IPS-11a (cell line): ENCODE data around the gene PLOD2.

Source experiments
- H3K4me3 ChIP-seq: one replicate; pipeline ENCODE4 v1.5.1; 2013; ENCODE audit warnings: low read depth, low read length, control low read depth

The PLOD2 gene

GRCh38 chr3:146052056-146052790 lies 108.8 kb downstream of the PLOD2 start:
- H3K4me3 ChIP-seq = no peak overlapping the region

- no peak overlapping the region for H3K4me3 ChIP-seq
Measured at GRCh38 chr3:146050691-146051090, 110.3 kb downstream of the PLOD2 start.

GRCh38 chr3:146047485-146047884 lies 113.5 kb downstream of the PLOD2 start:
- no peak overlapping the region for H3K4me3 ChIP-seq

DNA sequence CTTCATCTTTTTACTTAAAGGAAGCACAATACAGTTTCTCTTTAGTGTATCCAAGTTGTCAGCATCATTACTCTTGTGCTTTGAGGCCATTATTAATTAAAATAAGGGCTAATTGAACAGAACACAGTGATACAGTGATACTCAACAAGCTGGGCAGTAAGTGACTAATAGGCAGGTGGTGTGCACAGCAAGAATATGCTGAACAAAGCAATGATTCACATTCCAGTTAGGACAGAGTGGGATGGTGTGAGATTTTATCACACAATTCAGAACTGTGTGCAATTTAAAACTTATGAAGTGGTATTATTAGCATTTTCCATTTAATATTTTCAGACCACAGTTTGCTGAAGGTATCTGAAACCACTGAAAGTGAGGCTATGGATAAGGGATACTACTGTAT lies 116.9 kb downstream of the PLOD2 start:
- H3K4me3 ChIP-seq = no peak overlapping the region

GRCh38 chr3:146040630-146041029 lies 120.4 kb downstream of the PLOD2 start:
- no peak overlapping the region for H3K4me3 ChIP-seq

GRCh38 chr3:146037697-146038096 lies 123.3 kb downstream of the PLOD2 start:
- no peak overlapping the region for H3K4me3 ChIP-seq

DNA sequence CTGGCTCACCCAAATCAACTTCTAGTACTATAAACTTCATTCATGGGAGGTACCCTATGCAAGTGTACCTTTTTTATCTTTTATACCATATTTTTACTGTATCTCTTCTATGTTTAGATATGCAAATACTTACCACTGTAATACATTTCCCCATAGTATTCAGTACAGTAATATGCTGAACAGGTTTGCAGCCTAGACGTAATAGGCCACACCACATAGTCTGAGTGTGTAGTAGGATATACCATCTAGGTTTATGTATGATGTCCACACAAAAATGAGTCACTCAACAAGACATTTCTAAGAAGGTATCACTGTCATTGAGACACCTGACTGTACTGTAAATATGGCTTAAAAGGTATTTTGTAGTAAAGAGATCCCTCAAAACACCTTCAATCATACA lies 124.7 kb downstream of the PLOD2 start:
- no peak overlapping the region for H3K4me3 ChIP-seq

DNA sequence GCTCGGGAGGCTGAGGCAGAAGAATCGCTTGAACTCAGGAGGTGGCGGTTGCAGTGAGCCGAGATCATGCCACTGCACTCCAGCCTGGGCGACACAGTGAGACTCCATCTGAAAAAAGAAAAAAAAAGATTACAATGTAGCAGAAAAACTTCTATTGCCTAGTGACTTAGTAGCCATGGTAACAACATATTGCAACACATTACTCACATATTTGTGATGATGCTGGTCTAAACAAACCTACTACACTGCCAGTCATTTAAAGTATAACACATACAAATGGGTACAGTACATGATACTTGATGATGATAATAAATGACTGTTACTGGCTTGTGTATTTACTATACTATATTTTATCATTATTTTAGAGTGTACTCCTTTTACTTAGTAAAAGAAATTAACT lies 125.6 kb downstream of the PLOD2 start:
- no peak overlapping the region for H3K4me3 ChIP-seq

- H3K4me3 ChIP-seq = no peak overlapping the region
Measured at GRCh38 chr3:146033950-146034349, 127.0 kb downstream of the PLOD2 start.

DNA sequence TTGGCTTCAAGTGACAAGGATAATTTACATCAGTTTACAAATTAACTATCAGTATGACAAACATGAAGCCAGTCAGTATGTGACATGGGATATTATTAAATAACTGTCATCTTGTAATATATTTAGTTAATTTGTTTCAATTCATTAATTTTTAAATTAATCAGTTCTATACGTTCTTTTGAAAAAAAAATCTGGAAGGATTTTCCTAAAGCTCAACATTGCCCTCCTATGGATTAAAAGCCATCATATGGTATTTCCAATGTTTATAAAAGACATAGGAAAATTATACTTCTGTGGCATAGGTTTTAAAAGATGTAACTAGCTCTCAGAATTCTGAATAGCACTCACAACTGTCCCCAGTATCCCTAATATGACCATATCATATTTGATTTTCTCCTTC lies 134.4 kb downstream of the PLOD2 start:
- H3K4me3 ChIP-seq = no peak overlapping the region

DNA sequence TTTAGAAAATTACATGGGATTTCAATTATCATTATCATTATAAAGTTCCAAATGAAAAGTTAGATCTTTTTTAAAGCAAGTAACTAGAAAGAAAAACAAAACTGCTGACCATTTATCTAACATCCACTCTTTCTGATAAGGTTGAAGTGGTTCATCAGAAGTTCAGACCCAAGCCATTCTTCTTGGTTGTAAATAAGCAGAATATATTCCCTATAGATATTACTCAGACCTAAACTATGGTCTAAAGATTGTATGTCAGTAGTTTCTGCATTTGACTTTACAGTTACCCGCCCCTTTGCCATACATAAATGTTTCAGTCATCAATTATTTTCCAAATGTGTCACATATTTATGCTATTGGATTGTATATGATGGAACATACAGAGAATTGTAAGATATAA lies 136.7 kb downstream of the PLOD2 start:
- H3K4me3 ChIP-seq = no peak overlapping the region

GRCh38 chr3:146020969-146021368 lies 140.0 kb downstream of the PLOD2 start:
- H3K4me3 ChIP-seq = no peak overlapping the region

- no peak overlapping the region for H3K4me3 ChIP-seq
Measured at GRCh38 chr3:146019508-146019907, 141.5 kb downstream of the PLOD2 start.
